ENCODE data around the gene AKT3.

GRCh38 chr1:243746751-243747150, 103.3 kb downstream of the AKT3 start:
- no peak for TF ChIP-seq CTCF (IDR thresholded peaks at IDR 0.05 in 4 of 5, conservative IDR thresholded peaks at IDR 0.05 in 1 of 5)
- no peak for TF ChIP-seq POLR2A (IDR thresholded peaks at IDR 0.05)

Measured in gastrocnemius medialis (tissue), 4 donors.